Neural progenitor cell (in vitro differentiated cells): Measurements from ENCODE around the gene PLEKHG4. TPM values are rescaled to one million over a fixed set of nuclear protein-coding genes. Genes with fewer than 3 reads are reported as not detected.

Experiments used
- DNase-seq: peaks from one replicate; pipeline ENCODE4 v3.0.0-alpha.2; 2016; ENCODE audit warnings: low spot score
- H2AFZ ChIP-seq: fragments of 200-600 bp; sonication (generic); replicated peaks from 2 replicates; pipeline ENCODE4 v1.6.1; 2016; ENCODE audit warnings: antibody characterized with exemption
- H3F3A ChIP-seq: fragments of 200-600 bp; sonication (generic); 2 replicates; pipeline ENCODE4 v1.6.1; 2016; ENCODE audit warnings: antibody characterized with exemption, low read depth
- H3K27ac ChIP-seq: fragments of 200-600 bp; sonication (generic); 2 replicates; pipeline ENCODE4 v1.5.1; 2016; ENCODE audit warnings: mild to moderate bottlenecking
- H3K27me3 ChIP-seq: fragments of 200-600 bp; sonication (generic); 2 replicates; pipeline ENCODE4 v1.6.1; 2016; ENCODE audit warnings: mild to moderate bottlenecking, moderate library complexity
- H3K36me3 ChIP-seq: fragments of 200-600 bp; sonication (generic); 2 replicates; pipeline ENCODE4 v1.5.1; 2016
- H3K4me1 ChIP-seq: fragments of 200-600 bp; sonication (generic); 2 replicates; pipeline ENCODE4 v1.6.1; 2016; ENCODE audit warnings: mixed run types
- H3K4me2 ChIP-seq: fragments of 200-600 bp; sonication (generic); 2 replicates; pipeline ENCODE4 v1.6.1; 2016
- H3K4me3 ChIP-seq: fragments of 200-600 bp; sonication (generic); 2 replicates; pipeline ENCODE4 v1.5.1; 2016
- H3K79me2 ChIP-seq: fragments of 200-600 bp; sonication (generic); 2 replicates; pipeline ENCODE4 v1.6.1; 2016; ENCODE audit warnings: low read depth
- H3K9ac ChIP-seq: fragments of 200-600 bp; sonication (generic); 2 replicates; pipeline ENCODE4 v1.6.1; 2016
- H3K9me3 ChIP-seq: fragments of 200-600 bp; sonication (generic); 2 replicates; pipeline ENCODE4 v1.5.1; 2016; ENCODE audit warnings: low read depth
- H4K20me1 ChIP-seq: fragments of 200-600 bp; sonication (generic); 2 replicates; pipeline ENCODE4 v1.6.1; 2016; ENCODE audit warnings: low read depth
- H3K27ac Mint-ChIP-seq: 3 replicates; pipeline ENCODE4 v1.8.0; 2021; ENCODE audit warnings: mixed read lengths
- H3K27me3 Mint-ChIP-seq: 2 replicates; pipeline ENCODE4 v1.8.0; 2022; ENCODE audit warnings: low read depth, mild to moderate bottlenecking, inconsistent platforms, moderate library complexity, mixed read lengths; ENCODE audit not compliant: insufficient read depth
- H3K36me3 Mint-ChIP-seq: 3 replicates; pipeline ENCODE4 v1.8.0; 2021; ENCODE audit warnings: mixed read lengths
- H3K4me1 Mint-ChIP-seq: 3 replicates; pipeline ENCODE4 v1.8.0; 2021; ENCODE audit warnings: mixed read lengths
- H3K4me3 Mint-ChIP-seq: 3 replicates; pipeline ENCODE4 v1.8.0; 2021; ENCODE audit warnings: mild to moderate bottlenecking, moderate library complexity, mixed read lengths
- H3K9me3 Mint-ChIP-seq: 3 replicates; pipeline ENCODE4 v1.8.0; 2020; ENCODE audit warnings: mixed read lengths
- EZH2 ChIP-seq: fragments of 200-600 bp; sonication (generic); IDR thresholded peaks from 2 replicates; pipeline ENCODE4 v1.6.1; 2017; ENCODE audit warnings: antibody characterized with exemption, mild to moderate bottlenecking, moderate library complexity
- EZH2phosphoT487 ChIP-seq: fragments of 200-600 bp; sonication (generic); IDR thresholded peaks from 2 replicates; pipeline ENCODE4 v1.6.1; 2017; ENCODE audit warnings: antibody characterized with exemption
- total RNA-seq: library from RNA; depleted of rRNA; stranded (reverse); fragments of >200 nt; gene quantifications from 2 replicates; pipeline ENCODE4 v1.2.3, GENCODE V29; 2015; ENCODE audit warnings: low replicate concordance
- TF ChIP-seq, protein P1 (sequence below): fragments of 200-600 bp; sonication (generic); IDR thresholded peaks from 2 replicates; pipeline ENCODE4 v1.5.1; 2017; ENCODE audit warnings: antibody characterized with exemption, mild to moderate bottlenecking

Gene PLEKHG4
- total RNA-seq, 1 donor from 2014 or later, result 4.0 TPM

- no peak overlapping the region for H3K4me3 Mint-ChIP-seq
- DNase-seq, result no peak
- Histone ChIP-seq H3K4me1 (no peaks in the 10 kb centered on the region), H3K27ac (no peak overlapping the region), H3K4me3 (no peak overlapping the region), H3K9me3 (no peaks in the 10 kb centered on the region), H3K36me3 (no peaks in the 10 kb centered on the region), H4K20me1 (no peaks in the 10 kb centered on the region), H3K4me2 (no peak overlapping the region), H3F3A (no peaks in the 10 kb centered on the region), H3K9ac (no peak overlapping the region), H3K27me3 (no peaks in the 10 kb centered on the region), H3K79me2 (no peaks in the 10 kb centered on the region), H2AFZ (no peak overlapping the region)
- H3K27ac Mint-ChIP-seq, result no peak overlapping the region
- TF ChIP-seq, protein P1, sequence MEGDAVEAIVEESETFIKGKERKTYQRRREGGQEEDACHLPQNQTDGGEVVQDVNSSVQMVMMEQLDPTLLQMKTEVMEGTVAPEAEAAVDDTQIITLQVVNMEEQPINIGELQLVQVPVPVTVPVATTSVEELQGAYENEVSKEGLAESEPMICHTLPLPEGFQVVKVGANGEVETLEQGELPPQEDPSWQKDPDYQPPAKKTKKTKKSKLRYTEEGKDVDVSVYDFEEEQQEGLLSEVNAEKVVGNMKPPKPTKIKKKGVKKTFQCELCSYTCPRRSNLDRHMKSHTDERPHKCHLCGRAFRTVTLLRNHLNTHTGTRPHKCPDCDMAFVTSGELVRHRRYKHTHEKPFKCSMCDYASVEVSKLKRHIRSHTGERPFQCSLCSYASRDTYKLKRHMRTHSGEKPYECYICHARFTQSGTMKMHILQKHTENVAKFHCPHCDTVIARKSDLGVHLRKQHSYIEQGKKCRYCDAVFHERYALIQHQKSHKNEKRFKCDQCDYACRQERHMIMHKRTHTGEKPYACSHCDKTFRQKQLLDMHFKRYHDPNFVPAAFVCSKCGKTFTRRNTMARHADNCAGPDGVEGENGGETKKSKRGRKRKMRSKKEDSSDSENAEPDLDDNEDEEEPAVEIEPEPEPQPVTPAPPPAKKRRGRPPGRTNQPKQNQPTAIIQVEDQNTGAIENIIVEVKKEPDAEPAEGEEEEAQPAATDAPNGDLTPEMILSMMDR, result no peak
- TF ChIP-seq EZH2 (no peak), EZH2phosphoT487 (no peak)
- H3K4me1 Mint-ChIP-seq, result peaks cover 5% of the 10 kb centered on the region
- no peaks in the 10 kb centered on the region for H3K36me3 Mint-ChIP-seq
- H3K27me3 Mint-ChIP-seq, result peaks cover 5% of the 10 kb centered on the region
- H3K9me3 Mint-ChIP-seq, result peaks cover 2% of the 10 kb centered on the region
These were observed 14.5 kb upstream of the PLEKHG4 start for GRCh38 chr16:67264866-67265265.

DNA sequence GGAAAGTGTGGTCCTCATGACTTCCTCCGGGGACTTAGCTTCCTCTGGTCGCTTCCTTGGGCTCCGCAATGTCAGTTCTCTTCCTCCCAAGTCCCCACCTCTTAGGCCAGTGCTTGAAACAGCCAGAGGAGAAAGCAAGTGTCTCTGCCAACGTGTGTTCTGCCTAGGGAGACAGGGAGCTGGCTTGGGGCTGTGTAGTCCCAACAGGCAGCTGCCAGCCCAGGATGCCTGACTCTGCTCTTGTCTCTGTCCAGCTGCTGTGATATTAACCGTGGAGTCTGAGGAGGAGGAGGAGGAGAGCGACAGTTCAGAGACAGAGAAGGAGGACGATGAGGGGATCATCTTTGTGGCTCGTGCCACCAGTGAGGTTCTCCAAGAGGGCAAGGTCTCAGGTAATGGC, 13.5 kb upstream of the PLEKHG4 start:
- no peaks in the 10 kb centered on the region for H3K4me1 ChIP-seq
- H3K4me3 Mint-ChIP-seq, result no peak overlapping the region
- no peak overlapping the region for H3K27ac ChIP-seq
- H2AFZ ChIP-seq, result no peak overlapping the region
- H3K36me3 Mint-ChIP-seq, result no peaks in the 10 kb centered on the region
- peaks cover under 1% of the 10 kb centered on the region for H3K4me1 Mint-ChIP-seq
- H3K9me3 Mint-ChIP-seq, result peaks cover 2% of the 10 kb centered on the region
- H3K9ac ChIP-seq, result no peak overlapping the region
- H3K9me3 ChIP-seq, result no peaks in the 10 kb centered on the region
- DNase-seq, result no peak
- TF ChIP-seq EZH2 (no peak), EZH2phosphoT487 (no peak)
- TF ChIP-seq, protein P1, result no peak
- H3K4me3 ChIP-seq, result no peak overlapping the region
- no peak overlapping the region for H3K27ac Mint-ChIP-seq
- H4K20me1 ChIP-seq, result no peaks in the 10 kb centered on the region
- no peaks in the 10 kb centered on the region for H3K36me3 ChIP-seq
- H3K27me3 ChIP-seq, result no peaks in the 10 kb centered on the region
- peaks cover 5% of the 10 kb centered on the region for H3K27me3 Mint-ChIP-seq
- H3K79me2 ChIP-seq, result no peaks in the 10 kb centered on the region
- no peak overlapping the region for H3K4me2 ChIP-seq
- no peaks in the 10 kb centered on the region for H3F3A ChIP-seq

DNA sequence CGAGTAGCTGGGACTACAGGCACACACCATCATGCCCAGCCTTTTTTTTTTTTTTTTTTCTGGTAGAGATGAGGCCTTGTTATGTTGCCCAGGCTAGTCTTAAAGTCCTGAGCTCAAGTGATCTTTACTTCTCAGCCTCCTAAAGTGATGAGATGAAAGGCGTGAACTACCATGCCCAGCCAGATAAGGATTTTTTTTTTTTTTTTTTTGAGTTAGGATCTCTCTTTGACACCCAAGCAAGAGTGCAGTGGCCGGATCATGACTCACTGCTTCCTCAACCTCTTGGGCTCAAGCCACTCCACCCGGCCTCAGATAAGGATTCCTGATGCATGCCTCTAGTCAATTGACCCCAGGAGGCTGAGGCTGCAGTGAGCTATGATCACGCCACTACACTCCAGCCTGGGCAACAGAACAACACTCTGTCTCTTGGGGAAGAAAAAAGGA, 11.2 kb upstream of the PLEKHG4 start:
- Histone ChIP-seq H3K4me1 (no peaks in the 10 kb centered on the region), H3K9me3 (no peaks in the 10 kb centered on the region), H3K27me3 (no peaks in the 10 kb centered on the region), H3K4me2 (no peak overlapping the region), H3K27ac (no peak overlapping the region), H3K36me3 (no peaks in the 10 kb centered on the region), H3K9ac (no peak overlapping the region), H3K79me2 (no peaks in the 10 kb centered on the region), H2AFZ (no peak overlapping the region), H3K4me3 (no peak overlapping the region), H4K20me1 (no peaks in the 10 kb centered on the region), H3F3A (no peaks in the 10 kb centered on the region)
- no peak overlapping the region for H3K27ac Mint-ChIP-seq
- H3K4me1 Mint-ChIP-seq, result no peaks in the 10 kb centered on the region
- H3K27me3 Mint-ChIP-seq, result peaks cover 7% of the 10 kb centered on the region
- TF ChIP-seq EZH2phosphoT487 (no peak), EZH2 (no peak)
- TF ChIP-seq, protein P1, result no peak
- H3K9me3 Mint-ChIP-seq, result peaks cover 2% of the 10 kb centered on the region
- DNase-seq, result no peak
- no peaks in the 10 kb centered on the region for H3K36me3 Mint-ChIP-seq
- no peak overlapping the region for H3K4me3 Mint-ChIP-seq
